Mesodermal cell (in vitro differentiated cells): ENCODE results near the gene ATP13A2.

Experiments used
- H3K27ac ChIP-seq: 2 replicates; pipeline ENCODE4 v1.7.0; 2013; ENCODE audit warnings: mild to moderate bottlenecking, low read depth, low read length, moderate library complexity; ENCODE audit not compliant: severe bottlenecking
- H3K36me3 ChIP-seq: 2 replicates; pipeline ENCODE4 v1.7.1; 2013; ENCODE audit warnings: mild to moderate bottlenecking, low read length, moderate library complexity; ENCODE audit not compliant: control insufficient read depth, insufficient read depth
- H3K4me1 ChIP-seq: one replicate; pipeline ENCODE4 v1.7.1; 2013; ENCODE audit warnings: mild to moderate bottlenecking, low read length; ENCODE audit not compliant: insufficient read depth, control insufficient read depth, poor library complexity, severe bottlenecking
- H3K4me3 ChIP-seq: 2 replicates; pipeline ENCODE4 v1.7.0; 2013; ENCODE audit warnings: low read length, control low read depth, mild to moderate bottlenecking; ENCODE audit not compliant: insufficient read depth, poor library complexity, severe bottlenecking; ENCODE audit errors: extremely low read depth
- H3K9me3 ChIP-seq: 2 replicates; pipeline ENCODE4 v1.7.1; 2013; ENCODE audit warnings: mild to moderate bottlenecking, low read length, moderate library complexity; ENCODE audit not compliant: control insufficient read depth
- WGBS, 2 experiments: methylation state at CpG; one replicate each; pipeline ENCODE4 v1.1.5; 2013; ENCODE audit warnings: missing lambda C conversion rate in 2 of 2; ENCODE audit not compliant: insufficient coverage in 2 of 2; 5-methylcytosine and 5-hydroxymethylcytosine counted together

The ATP13A2 gene

DNA sequence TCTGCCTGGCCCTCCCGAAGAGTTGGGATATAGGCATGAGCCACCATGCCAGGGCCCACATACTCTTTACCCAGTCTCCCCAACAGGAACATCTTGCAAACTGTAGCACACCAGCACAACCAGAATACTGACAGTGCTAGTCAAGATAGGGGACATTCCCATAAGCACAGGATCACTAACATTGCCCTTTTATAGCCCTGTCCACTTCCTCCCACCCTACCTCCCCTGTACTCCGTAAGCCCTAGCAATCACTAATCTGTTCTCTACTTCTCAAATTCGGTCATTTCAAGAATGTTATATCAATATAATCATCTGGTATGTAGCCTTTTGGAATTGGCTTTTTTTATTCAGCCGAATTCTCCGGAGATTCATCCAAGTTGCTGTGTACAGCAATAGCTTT lies 36.2 kb upstream of the ATP13A2 start:
- H3K4me1 ChIP-seq, result peaks cover 7% of the 10 kb centered on the region
- H3K27ac ChIP-seq, result no peak overlapping the region
- H3K4me3 ChIP-seq, result no peak overlapping the region
- WGBS, 2 experiments, result 82 to 100% methylated on average over 1 to 2 of the region's 5 CpGs
- H3K36me3 ChIP-seq, result peaks cover 62% of the 10 kb centered on the region
- no peaks in the 10 kb centered on the region for H3K9me3 ChIP-seq

DNA sequence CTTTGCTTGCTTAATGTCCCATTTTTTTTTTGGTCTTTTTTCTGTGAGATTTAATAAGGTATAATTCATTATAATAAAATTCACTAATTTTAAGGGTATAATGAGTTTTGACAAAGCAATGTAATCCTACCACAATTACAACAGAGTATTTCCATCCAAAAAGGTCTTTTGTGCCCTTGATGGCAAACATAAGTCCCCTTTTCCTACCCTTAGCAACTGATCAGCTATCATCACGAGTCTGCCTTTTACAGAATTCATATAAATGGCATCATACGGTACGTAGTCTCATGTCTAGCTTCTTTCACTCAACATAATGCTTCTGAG lies 34.6 kb upstream of the ATP13A2 start:
- Histone ChIP-seq H3K4me3 (no peak overlapping the region), H3K4me1 (peaks cover 2% of the 10 kb centered on the region), H3K9me3 (no peaks in the 10 kb centered on the region), H3K36me3 (peaks cover 67% of the 10 kb centered on the region), H3K27ac (no peak overlapping the region)
- 86 to 88% methylated on average over 1 to 3 of the region's 3 CpGs for WGBS, 2 experiments

DNA sequence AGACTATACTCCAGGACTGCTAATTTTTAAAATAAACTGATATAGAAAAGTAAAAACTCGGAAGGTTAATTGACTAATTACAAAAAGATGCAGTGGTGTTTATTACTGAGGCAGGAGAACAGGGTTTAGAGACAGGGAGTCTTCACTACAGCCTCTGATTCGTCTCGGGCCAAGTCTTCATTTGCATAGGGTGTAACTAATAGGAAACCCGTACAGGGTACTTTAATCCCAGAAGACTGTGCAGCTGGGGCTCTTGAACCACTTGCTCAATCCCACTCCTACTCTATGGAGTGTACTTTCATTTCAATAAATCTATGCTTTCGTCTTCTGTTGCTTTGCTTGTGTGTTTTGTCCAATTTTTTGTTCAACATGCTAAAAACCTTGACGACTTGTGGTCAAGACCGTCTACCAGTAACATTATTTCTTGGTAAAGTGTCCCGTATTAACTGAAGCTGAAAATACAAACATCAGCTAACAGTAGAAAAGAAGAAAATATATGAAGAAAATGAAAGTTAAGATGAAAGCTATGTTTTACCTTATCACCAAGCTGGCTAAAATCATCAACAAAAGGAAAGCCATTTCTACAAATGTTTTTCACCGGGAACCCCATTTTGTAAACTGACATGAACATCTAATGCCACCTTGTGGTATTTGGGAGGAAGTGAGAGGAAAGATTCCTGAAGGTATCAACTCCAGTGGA lies 34.1 kb upstream of the ATP13A2 start:
- H3K36me3 ChIP-seq, result peaks cover 65% of the 10 kb centered on the region
- no peak overlapping the region for H3K4me3 ChIP-seq
- H3K27ac ChIP-seq, result no peak overlapping the region
- no peaks in the 10 kb centered on the region for H3K4me1 ChIP-seq
- H3K9me3 ChIP-seq, result no peaks in the 10 kb centered on the region
- 46 to 74% methylated on average over 3 to 7 of the region's 9 CpGs for WGBS, 2 experiments

DNA sequence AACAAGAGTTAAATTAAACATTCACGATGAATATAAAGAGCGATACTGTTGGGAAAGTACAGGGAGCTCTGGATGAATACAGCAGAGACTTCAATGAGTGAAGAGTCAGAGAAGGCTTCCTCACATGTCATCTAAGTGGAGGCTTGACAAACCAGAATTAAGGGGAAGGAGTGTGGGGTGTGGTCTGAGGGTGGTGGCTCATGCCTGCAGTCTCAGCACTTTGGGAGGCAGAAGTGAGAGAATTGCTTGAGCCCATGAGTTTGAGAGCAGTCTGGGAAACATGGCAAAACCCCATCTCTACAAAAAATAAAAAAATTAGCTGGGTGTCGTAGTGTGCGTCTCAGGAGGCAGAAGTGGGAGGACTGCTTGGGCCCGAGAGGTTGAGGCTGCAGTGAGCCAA lies 33.4 kb upstream of the ATP13A2 start:
- Histone ChIP-seq H3K27ac (no peak overlapping the region), H3K9me3 (no peaks in the 10 kb centered on the region), H3K4me1 (no peaks in the 10 kb centered on the region), H3K4me3 (no peak overlapping the region), H3K36me3 (peaks cover 66% of the 10 kb centered on the region)
- 77% methylated on average over 5 of the region's 5 CpGs; no CpG with 5 or more reads in 1 of the 2 experiments for WGBS, 2 experiments

DNA sequence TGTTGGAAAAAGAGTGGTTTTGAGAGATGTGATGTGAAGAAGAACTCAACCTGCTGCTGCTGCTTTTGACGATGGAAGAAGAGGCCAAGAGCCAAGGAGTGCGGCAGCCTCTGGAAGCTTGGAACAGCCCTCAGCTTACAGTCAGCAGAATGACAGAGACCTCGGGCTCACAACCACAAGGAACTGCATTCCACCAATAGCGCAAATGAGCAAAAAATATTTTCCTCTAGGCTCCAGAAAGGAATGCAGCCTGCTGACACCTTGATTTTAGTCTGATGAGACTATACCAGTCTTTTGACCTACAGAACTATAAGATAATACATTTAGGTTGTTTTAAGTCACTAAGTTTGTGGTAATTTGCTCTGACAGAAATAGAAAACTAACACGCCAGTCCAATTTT lies 31.9 kb upstream of the ATP13A2 start:
- Histone ChIP-seq H3K36me3 (peaks cover 66% of the 10 kb centered on the region), H3K27ac (no peak overlapping the region), H3K4me1 (no peaks in the 10 kb centered on the region), H3K9me3 (no peaks in the 10 kb centered on the region), H3K4me3 (no peak overlapping the region)
- WGBS, 2 experiments, result 0 to 71% methylated on average over 1 to 4 of the region's 5 CpGs

DNA sequence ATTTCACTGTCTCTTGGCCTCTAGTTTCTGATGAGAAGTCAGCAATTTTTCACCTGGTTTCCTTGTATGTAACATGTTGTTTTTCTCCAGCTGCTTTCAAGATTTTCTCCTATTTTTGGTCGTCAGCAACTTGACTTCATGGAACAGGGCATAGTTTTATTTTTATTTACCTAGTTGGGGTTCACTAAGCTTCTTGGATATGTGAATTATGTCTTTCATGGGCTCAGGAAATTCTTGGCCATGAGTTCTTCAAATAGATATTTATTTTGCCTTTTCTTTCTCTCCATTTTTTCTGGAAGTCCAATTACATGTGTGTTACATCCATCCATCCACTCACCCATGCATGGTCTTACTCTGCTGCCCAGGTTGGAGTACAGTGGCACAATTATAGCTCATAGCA lies 28.4 kb upstream of the ATP13A2 start:
- no CpG with 5 or more reads among the region's 1 CpG for WGBS, 2 experiments
- Histone ChIP-seq H3K36me3 (peaks cover 63% of the 10 kb centered on the region), H3K9me3 (no peaks in the 10 kb centered on the region), H3K4me1 (no peaks in the 10 kb centered on the region), H3K4me3 (no peak overlapping the region), H3K27ac (no peak overlapping the region)

DNA sequence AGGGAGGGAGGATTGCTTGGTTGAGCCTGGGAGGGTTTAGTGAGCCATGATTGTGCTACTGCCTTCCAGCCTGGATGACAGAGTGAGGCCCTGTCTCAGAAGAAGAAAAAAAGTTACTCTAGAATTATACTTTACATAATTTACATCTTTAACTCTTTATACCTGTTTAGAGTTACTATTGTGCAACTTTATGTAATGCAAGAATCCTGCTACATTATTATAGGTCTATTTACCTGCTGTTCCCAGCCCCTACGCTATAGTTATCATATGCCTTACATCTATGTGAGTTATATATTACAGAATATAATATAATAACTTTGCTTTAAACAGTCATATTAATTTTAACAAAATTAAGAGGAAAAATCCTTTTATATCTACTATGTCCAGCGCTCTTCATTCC lies 27.8 kb upstream of the ATP13A2 start:
- Histone ChIP-seq H3K9me3 (no peaks in the 10 kb centered on the region), H3K27ac (no peak overlapping the region), H3K4me1 (no peaks in the 10 kb centered on the region), H3K36me3 (peaks cover 64% of the 10 kb centered on the region), H3K4me3 (no peak overlapping the region)
- 100% methylated on average over 1 of the region's 2 CpGs; no CpG with 5 or more reads in 1 of the 2 experiments for WGBS, 2 experiments

DNA sequence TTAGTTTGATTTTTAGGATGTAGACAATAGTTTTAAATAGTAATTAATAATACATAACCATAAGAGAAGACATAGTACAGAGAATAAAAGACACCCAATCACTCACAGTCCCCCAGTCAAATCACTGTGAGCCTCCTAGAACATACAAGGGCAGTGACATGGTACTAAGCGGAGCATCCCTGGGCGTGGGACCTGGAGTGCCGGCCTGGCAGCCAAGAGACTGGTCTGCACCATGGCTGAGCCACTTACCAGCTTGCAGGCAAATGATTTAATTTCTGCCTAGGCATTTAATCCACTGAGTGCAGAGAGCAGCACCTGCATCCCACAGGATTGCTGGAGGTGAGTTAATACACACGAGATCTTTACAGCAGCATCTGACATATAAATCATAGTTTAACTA lies 21.8 kb upstream of the ATP13A2 start:
- no peak overlapping the region for H3K27ac ChIP-seq
- WGBS, 2 experiments, result 92 to 93% methylated on average over 3 of the region's 4 CpGs
- no peak overlapping the region for H3K4me3 ChIP-seq
- H3K9me3 ChIP-seq, result no peaks in the 10 kb centered on the region
- H3K4me1 ChIP-seq, result no peaks in the 10 kb centered on the region
- H3K36me3 ChIP-seq, result peaks cover 73% of the 10 kb centered on the region

DNA sequence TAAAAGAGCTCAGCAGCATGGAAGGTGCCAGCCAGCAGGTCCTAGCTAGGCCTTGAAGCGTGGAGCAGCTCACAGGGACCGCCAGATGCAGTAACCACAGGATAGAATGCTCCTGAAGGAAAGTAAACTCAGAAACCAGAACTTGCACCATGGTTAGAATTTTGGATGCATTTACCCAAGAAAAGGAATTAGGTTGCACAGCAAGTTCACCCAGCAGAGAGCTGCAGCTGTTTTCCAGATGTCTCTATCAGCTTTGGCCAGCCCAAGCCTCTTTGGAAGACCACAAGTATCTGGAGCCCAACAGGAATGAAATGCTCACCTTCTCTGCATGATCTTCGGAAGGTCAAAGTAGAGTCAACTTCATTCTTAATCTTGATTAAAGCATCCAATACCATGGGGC lies 21.0 kb upstream of the ATP13A2 start:
- 88 to 100% methylated on average over 2 to 3 of the region's 3 CpGs for WGBS, 2 experiments
- H3K36me3 ChIP-seq, result peaks cover 80% of the 10 kb centered on the region
- H3K4me1 ChIP-seq, result no peaks in the 10 kb centered on the region

DNA sequence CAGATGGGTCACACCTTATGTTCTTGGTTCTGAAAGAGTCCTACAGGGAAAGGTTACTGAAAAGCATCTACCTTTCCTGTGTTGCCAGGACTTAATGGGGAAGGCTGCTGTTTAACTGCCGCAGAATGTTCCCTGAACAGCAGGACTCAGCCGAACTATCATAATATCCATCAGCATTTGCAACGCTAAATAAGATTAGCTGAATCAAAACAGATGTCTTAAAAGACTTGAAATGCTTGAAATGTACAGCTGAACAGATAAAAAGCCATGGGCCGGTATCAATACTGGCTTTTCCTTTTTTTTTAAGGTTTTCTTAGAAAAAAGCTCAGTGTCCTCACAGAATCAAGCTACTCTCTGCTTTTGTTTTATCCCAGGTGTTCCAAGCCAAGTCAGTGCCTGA lies 19.7 kb upstream of the ATP13A2 start:
- H3K9me3 ChIP-seq, result no peaks in the 10 kb centered on the region
- peaks cover 90% of the 10 kb centered on the region for H3K36me3 ChIP-seq
- H3K27ac ChIP-seq, result no peak overlapping the region
- H3K4me1 ChIP-seq, result no peaks in the 10 kb centered on the region
- no peak overlapping the region for H3K4me3 ChIP-seq
- WGBS, 2 experiments, result 96 to 100% methylated on average over 2 to 3 of the region's 4 CpGs

More for the DNA sequence above, 21.0 kb upstream of the ATP13A2 start:
- Histone ChIP-seq H3K27ac (no peak overlapping the region), H3K4me3 (no peak overlapping the region), H3K9me3 (no peaks in the 10 kb centered on the region)

DNA sequence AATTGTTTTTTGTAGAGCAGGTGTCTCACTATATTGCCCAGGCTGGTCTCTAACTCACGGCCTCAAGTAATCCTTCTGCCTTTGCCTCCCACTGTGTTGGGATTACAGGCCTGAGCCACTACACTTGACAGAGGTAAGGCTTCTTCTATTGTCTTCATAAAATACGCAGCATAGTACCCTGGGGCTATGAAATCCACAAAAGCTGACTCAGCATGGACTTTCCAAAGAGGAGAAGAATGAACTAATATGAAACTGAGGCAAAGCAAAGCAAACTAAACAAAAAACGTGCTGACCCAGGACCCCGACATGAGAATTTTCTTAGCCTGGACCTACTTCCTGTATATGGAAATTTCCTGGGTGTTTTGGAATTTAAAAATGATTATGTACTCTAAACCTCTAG lies 18.5 kb upstream of the ATP13A2 start:
- Histone ChIP-seq H3K9me3 (no peaks in the 10 kb centered on the region), H3K4me3 (no peak overlapping the region), H3K36me3 (peaks cover 97% of the 10 kb centered on the region), H3K4me1 (no peaks in the 10 kb centered on the region), H3K27ac (no peak overlapping the region)
- 79 to 87% methylated on average over 3 to 4 of the region's 4 CpGs for WGBS, 2 experiments
